Endodermal cell (in vitro differentiated cells): ENCODE data around the gene CCR5AS.

Experiments
- DNase-seq: peaks from one replicate; pipeline ENCODE4 v3.0.0-alpha.2; 2017
- H3K27ac ChIP-seq: 2 replicates; pipeline ENCODE4 v1.5.1; 2013; ENCODE audit warnings: mild to moderate bottlenecking, low read depth, low read length, moderate library complexity
- H3K27me3 ChIP-seq: 2 replicates; pipeline ENCODE4 v1.6.1; 2013; ENCODE audit warnings: mild to moderate bottlenecking, low read length, moderate library complexity; ENCODE audit not compliant: insufficient read depth, control insufficient read depth, poor library complexity, severe bottlenecking
- H3K36me3 ChIP-seq: 2 replicates; pipeline ENCODE4 v1.7.0; 2013; ENCODE audit warnings: mild to moderate bottlenecking, low read length, moderate library complexity; ENCODE audit not compliant: control insufficient read depth, insufficient read depth
- H3K4me1 ChIP-seq: one replicate; pipeline ENCODE4 v1.7.0; 2013; ENCODE audit warnings: low read length; ENCODE audit not compliant: control insufficient read depth, insufficient read depth
- H3K4me3 ChIP-seq: 2 replicates; pipeline ENCODE4 v1.5.1; 2013; ENCODE audit warnings: mild to moderate bottlenecking, low read length, moderate library complexity
- H3K9ac ChIP-seq: 2 replicates; pipeline ENCODE4 v1.6.1; 2013; ENCODE audit warnings: mild to moderate bottlenecking, low read length, moderate library complexity; ENCODE audit not compliant: poor library complexity, severe bottlenecking; ENCODE audit errors: extremely low read depth
- H3K9me3 ChIP-seq: 2 replicates; pipeline ENCODE4 v1.6.1; 2013; ENCODE audit warnings: mild to moderate bottlenecking, low read length, moderate library complexity; ENCODE audit not compliant: control insufficient read depth
- H3K27ac Mint-ChIP-seq: 2 replicates; pipeline ENCODE4 v1.8.0; 2020; ENCODE audit warnings: mixed read lengths
- H3K27me3 Mint-ChIP-seq: 2 replicates; pipeline ENCODE4 v1.8.0; 2021; ENCODE audit warnings: mild to moderate bottlenecking, mixed read lengths; ENCODE audit not compliant: insufficient read depth
- H3K36me3 Mint-ChIP-seq: 2 replicates; pipeline ENCODE4 v1.8.0; 2020; ENCODE audit warnings: low read depth, mixed read lengths
- H3K4me1 Mint-ChIP-seq: 2 replicates; pipeline ENCODE4 v1.8.0; 2020; ENCODE audit warnings: mixed read lengths
- H3K4me3 Mint-ChIP-seq: 2 replicates; pipeline ENCODE4 v1.8.0; 2020; ENCODE audit warnings: mild to moderate bottlenecking, moderate library complexity, mixed read lengths
- H3K9me3 Mint-ChIP-seq: 2 replicates; pipeline ENCODE4 v1.8.0; 2020; ENCODE audit warnings: mild to moderate bottlenecking, mixed read lengths
- CTCF ChIP-seq: fragments of 200-600 bp; sonication (generic); conservative IDR thresholded peaks from 2 replicates; pipeline ENCODE4 v1.5.0; 2021; ENCODE audit warnings: antibody characterized with exemption, mild to moderate bottlenecking
- WGBS, 2 experiments: methylation state at CpG; one replicate each; pipeline versions ENCODE4 v1.1.5 to v1.1.7; 2013; ENCODE audit warnings: missing lambda C conversion rate in 2 of 2, mixed read lengths in 1 of 2; ENCODE audit not compliant: insufficient coverage in 1 of 2, insufficient read length in 1 of 2; 5-methylcytosine and 5-hydroxymethylcytosine counted together

Gene CCR5AS

GRCh38 chr3:46383211-46383950 is 23.5 kb downstream of the CCR5AS start:
- Mint-ChIP-seq H3K27me3 (no peaks in the 10 kb centered on the region), H3K4me3 (no peak overlapping the region), H3K9me3 (no peaks in the 10 kb centered on the region), H3K36me3 (no peaks in the 10 kb centered on the region), H3K4me1 (peaks cover 30% of the 10 kb centered on the region), H3K27ac (no peak overlapping the region)
- Histone ChIP-seq H3K9me3 (peaks cover 13% of the 10 kb centered on the region), H3K9ac (no peak overlapping the region), H3K4me1 (peaks cover 16% of the 10 kb centered on the region), H3K27ac (no peak overlapping the region), H3K4me3 (no peak overlapping the region), H3K27me3 (no peaks in the 10 kb centered on the region), H3K36me3 (no peaks in the 10 kb centered on the region)
- 95 to 99% methylated on average over 4 to 6 of the region's 6 CpGs for WGBS, 2 experiments
- peak; percentile 22 for DNase-seq
- TF ChIP-seq CTCF: no peak

GRCh38 chr3:46381625-46382024 is 25.2 kb downstream of the CCR5AS start:
- no peaks in the 10 kb centered on the region for H3K9me3 Mint-ChIP-seq
- H3K36me3 Mint-ChIP-seq: no peaks in the 10 kb centered on the region
- H3K27ac Mint-ChIP-seq: no peak overlapping the region
- Histone ChIP-seq H3K4me1 (peaks cover 16% of the 10 kb centered on the region), H3K9ac (no peak overlapping the region), H3K36me3 (no peaks in the 10 kb centered on the region), H3K9me3 (no peaks in the 10 kb centered on the region), H3K27ac (no peak overlapping the region), H3K4me3 (no peak overlapping the region), H3K27me3 (no peaks in the 10 kb centered on the region)
- peak; percentile 47 for DNase-seq
- no peak overlapping the region for H3K4me3 Mint-ChIP-seq
- no peaks in the 10 kb centered on the region for H3K27me3 Mint-ChIP-seq
- 75 to 84% methylated on average over 2 to 3 of the region's 3 CpGs for WGBS, 2 experiments
- peaks cover 30% of the 10 kb centered on the region for H3K4me1 Mint-ChIP-seq
- no peak for TF ChIP-seq CTCF

DNA sequence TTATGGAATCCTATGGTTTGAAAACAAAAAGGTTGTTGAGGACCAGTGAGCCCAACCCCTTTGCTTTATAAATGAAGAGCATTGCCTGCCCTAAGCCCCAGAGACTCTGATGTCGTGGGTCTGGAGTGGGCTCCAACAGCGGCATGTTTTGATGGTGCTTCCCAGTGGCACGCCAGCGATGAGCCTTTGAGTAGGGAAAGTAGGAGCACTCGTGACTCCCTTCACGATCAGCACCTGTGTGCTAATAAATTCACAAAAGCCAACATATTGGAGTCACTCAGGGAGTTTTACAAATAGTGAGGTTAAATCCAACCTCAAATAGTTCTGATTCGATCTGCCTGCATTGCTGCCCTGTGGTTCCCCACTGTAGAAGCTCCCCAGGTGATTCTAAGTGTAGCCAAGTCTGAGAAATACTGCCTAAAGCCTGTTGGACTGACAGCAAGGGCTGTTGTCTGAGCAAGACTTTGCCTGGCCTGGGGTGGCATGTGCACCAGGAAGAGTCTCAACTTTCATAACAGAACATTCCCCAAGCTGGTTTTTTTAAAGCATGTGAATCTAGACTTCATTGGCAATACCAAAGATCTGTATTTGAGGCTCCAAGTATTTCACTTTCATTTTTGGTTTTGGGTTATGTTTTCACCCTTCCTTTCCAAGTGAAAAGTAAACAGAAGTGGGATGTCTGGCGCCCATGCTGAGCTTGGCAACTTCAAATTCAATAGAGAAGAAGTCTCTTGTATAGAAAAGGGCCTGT is 26.2 kb downstream of the CCR5AS start:
- H3K27me3 Mint-ChIP-seq: no peaks in the 10 kb centered on the region
- H3K36me3 Mint-ChIP-seq: no peaks in the 10 kb centered on the region
- H3K4me1 ChIP-seq: peaks cover 16% of the 10 kb centered on the region
- peak; percentile 66 for DNase-seq
- no peaks in the 10 kb centered on the region for H3K9me3 Mint-ChIP-seq
- no peak overlapping the region for H3K27ac ChIP-seq
- no peak overlapping the region for H3K4me3 ChIP-seq
- H3K9me3 ChIP-seq: no peaks in the 10 kb centered on the region
- H3K9ac ChIP-seq: no peak overlapping the region
- no peaks in the 10 kb centered on the region for H3K36me3 ChIP-seq
- no peak for TF ChIP-seq CTCF
- H3K27ac Mint-ChIP-seq: no peak overlapping the region
- H3K4me1 Mint-ChIP-seq: peaks cover 32% of the 10 kb centered on the region
- WGBS, 2 experiments: 66 to 78% methylated on average over 4 to 8 of the region's 8 CpGs
- H3K27me3 ChIP-seq: no peaks in the 10 kb centered on the region
- H3K4me3 Mint-ChIP-seq: no peak overlapping the region
